ENCODE data around the gene RASGEF1B.

GRCh38 chr4:81432825-81433224, 38.9 kb downstream of the RASGEF1B start:
- no peak for TF ChIP-seq POLR2AphosphoS5 (IDR thresholded peaks at IDR 0.05)
- no peak for TF ChIP-seq POLR2A (IDR thresholded peaks at IDR 0.05)

Data from transverse colon (tissue), 3 donors.